ENCODE measurements around the gene RGS2.

RGS2 gene

GRCh38 chr1:192835116-192835515 is 26.3 kb downstream of the RGS2 start:
- Histone ChIP-seq H3K79me1 (ENCODE audit: low read length) (no peaks in the 10 kb centered on the region), H3K23ac (ENCODE audit: low read length) (no peak overlapping the region), H3K56ac (ENCODE audit: low read length) (no peak overlapping the region), H3K4me2 (ENCODE audit: low read length) (no peak overlapping the region), H4K8ac (ENCODE audit: low read depth, low read length) (peak overlapping the region; percentile 56), H3K9ac (ENCODE audit: low read length) (no peak overlapping the region), H3K36me3 (ENCODE audit: control insufficient read depth, insufficient read depth, low read length) (no peaks in the 10 kb centered on the region), H3K4me3 (ENCODE audit: low read length) (no peak overlapping the region), H3K4me1 (ENCODE audit: control insufficient read depth, low read depth, low read length) (no peaks in the 10 kb centered on the region), H2BK15ac (replicated peaks; ENCODE audit: low read depth) (no peak overlapping the region), H3K79me2 (ENCODE audit: control insufficient read depth, insufficient read depth, low read length) (no peaks in the 10 kb centered on the region), H2BK120ac (ENCODE audit: low read depth, low read length) (no peak overlapping the region), H3K27ac (ENCODE audit: low read depth, low read length) (no peak overlapping the region), H2AK5ac (ENCODE audit: low read length) (no peak overlapping the region), H4K5ac (ENCODE audit: low read length) (no peak overlapping the region), H3K27me3 (ENCODE audit: insufficient read depth, low read length, poor library complexity) (no peaks in the 10 kb centered on the region), H3K4ac (ENCODE audit: low read depth, low read length) (no peak overlapping the region), H2BK5ac (ENCODE audit: low read length) (no peak overlapping the region), H3K18ac (ENCODE audit: low read length) (no peak overlapping the region)
- no peak for DNase-seq
- WGBS (ENCODE audit: extremely low coverage, insufficient coverage, low lambda C conversion rate): no CpG with 5 or more reads among the region's 3 CpGs

DNA sequence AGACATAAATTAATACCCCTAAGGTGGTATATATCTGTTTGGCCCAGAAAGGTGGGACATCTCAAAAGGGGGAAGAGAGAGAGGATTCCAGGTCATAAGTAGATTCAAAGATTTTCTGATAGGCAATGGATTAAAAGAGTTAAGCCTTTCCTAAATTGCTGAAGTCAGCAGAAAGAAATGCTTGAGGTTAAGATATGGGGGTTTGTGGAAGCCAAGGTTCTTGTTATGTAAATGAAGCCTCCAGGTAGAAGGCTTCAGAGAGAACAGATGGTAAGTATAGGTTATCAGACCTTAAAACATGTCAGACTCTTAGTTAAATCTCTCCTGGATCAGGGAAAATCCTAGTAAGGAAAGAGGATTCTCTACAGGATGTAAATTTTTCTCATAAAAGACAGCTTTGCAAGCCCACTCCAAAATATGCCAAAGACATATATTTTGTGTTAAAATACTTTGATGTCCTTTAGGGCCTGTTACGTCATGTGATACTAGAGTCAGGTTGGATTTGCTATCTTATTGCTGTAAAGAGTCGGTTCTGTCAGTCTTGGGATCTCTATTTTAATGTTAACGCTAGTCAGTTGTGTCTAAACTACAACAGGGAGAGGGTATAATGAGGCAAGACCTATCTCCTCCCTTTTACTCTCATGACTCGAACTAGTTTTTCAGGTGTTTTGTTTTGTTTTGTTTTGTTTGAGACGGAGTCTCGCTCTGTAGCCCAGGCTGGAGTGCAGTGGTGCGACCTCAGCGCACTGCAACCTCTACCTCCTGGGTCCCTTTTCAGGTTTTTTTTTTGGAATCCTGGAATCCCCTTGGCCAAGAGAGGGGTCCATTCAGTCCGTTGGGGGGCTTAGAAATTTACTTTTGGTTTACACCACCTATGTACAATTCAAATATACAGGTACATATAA is 30.6 kb downstream of the RGS2 start:
- Histone ChIP-seq H3K4me1 (ENCODE audit: control insufficient read depth, low read depth, low read length) (no peaks in the 10 kb centered on the region), H2AK5ac (ENCODE audit: low read length) (no peak overlapping the region), H3K4me3 (ENCODE audit: low read length) (no peak overlapping the region), H3K79me2 (ENCODE audit: control insufficient read depth, insufficient read depth, low read length) (no peaks in the 10 kb centered on the region), H3K79me1 (ENCODE audit: low read length) (no peaks in the 10 kb centered on the region), H3K56ac (ENCODE audit: low read length) (no peak overlapping the region), H3K4ac (ENCODE audit: low read depth, low read length) (no peak overlapping the region), H4K8ac (ENCODE audit: low read depth, low read length) (no peak overlapping the region), H2BK15ac (replicated peaks; ENCODE audit: low read depth) (no peak overlapping the region), H3K27me3 (ENCODE audit: insufficient read depth, low read length, poor library complexity) (no peaks in the 10 kb centered on the region), H2BK5ac (ENCODE audit: low read length) (no peak overlapping the region), H2BK120ac (ENCODE audit: low read depth, low read length) (no peak overlapping the region), H3K27ac (ENCODE audit: low read depth, low read length) (no peak overlapping the region), H3K4me2 (ENCODE audit: low read length) (no peak overlapping the region), H3K9ac (ENCODE audit: low read length) (no peak overlapping the region), H3K23ac (ENCODE audit: low read length) (no peak overlapping the region), H3K36me3 (ENCODE audit: control insufficient read depth, insufficient read depth, low read length) (no peaks in the 10 kb centered on the region), H4K5ac (ENCODE audit: low read length) (no peak overlapping the region), H3K18ac (ENCODE audit: low read length) (no peak overlapping the region)
- DNase-seq: peak; percentile 27
- no CpG with 5 or more reads among the region's 9 CpGs for WGBS (ENCODE audit: extremely low coverage, insufficient coverage, low lambda C conversion rate)

- Histone ChIP-seq H3K79me1 (ENCODE audit: low read length) (no peaks in the 10 kb centered on the region), H4K5ac (ENCODE audit: low read length) (no peak overlapping the region), H3K9ac (ENCODE audit: low read length) (no peak overlapping the region), H3K56ac (ENCODE audit: low read length) (no peak overlapping the region), H3K27ac (ENCODE audit: low read depth, low read length) (no peak overlapping the region), H4K8ac (ENCODE audit: low read depth, low read length) (no peak overlapping the region), H3K23ac (ENCODE audit: low read length) (no peak overlapping the region), H2AK5ac (ENCODE audit: low read length) (no peak overlapping the region), H3K4me3 (ENCODE audit: low read length) (no peak overlapping the region), H3K27me3 (ENCODE audit: insufficient read depth, low read length, poor library complexity) (no peaks in the 10 kb centered on the region), H2BK15ac (replicated peaks; ENCODE audit: low read depth) (no peak overlapping the region), H3K18ac (ENCODE audit: low read length) (no peak overlapping the region), H3K4ac (ENCODE audit: low read depth, low read length) (no peak overlapping the region), H3K4me2 (ENCODE audit: low read length) (no peak overlapping the region), H2BK5ac (ENCODE audit: low read length) (no peak overlapping the region), H3K79me2 (ENCODE audit: control insufficient read depth, insufficient read depth, low read length) (no peaks in the 10 kb centered on the region), H3K36me3 (ENCODE audit: control insufficient read depth, insufficient read depth, low read length) (no peaks in the 10 kb centered on the region), H3K4me1 (ENCODE audit: control insufficient read depth, low read depth, low read length) (peaks cover 3% of the 10 kb centered on the region), H2BK120ac (ENCODE audit: low read depth, low read length) (no peak overlapping the region)
- DNase-seq: no peak
- no CpG with 5 or more reads among the region's 1 CpG for WGBS (ENCODE audit: extremely low coverage, insufficient coverage, low lambda C conversion rate)
These were observed 35.5 kb downstream of the RGS2 start for GRCh38 chr1:192844360-192844759.

- Histone ChIP-seq H2AK5ac (ENCODE audit: low read length) (no peak overlapping the region), H3K27ac (ENCODE audit: low read depth, low read length) (no peak overlapping the region), H3K4me1 (ENCODE audit: control insufficient read depth, low read depth, low read length) (peaks cover 3% of the 10 kb centered on the region), H3K23ac (ENCODE audit: low read length) (no peak overlapping the region), H4K8ac (ENCODE audit: low read depth, low read length) (no peak overlapping the region), H3K79me1 (ENCODE audit: low read length) (no peaks in the 10 kb centered on the region), H2BK5ac (ENCODE audit: low read length) (no peak overlapping the region), H3K9ac (ENCODE audit: low read length) (no peak overlapping the region), H3K27me3 (ENCODE audit: insufficient read depth, low read length, poor library complexity) (no peaks in the 10 kb centered on the region), H3K56ac (ENCODE audit: low read length) (no peak overlapping the region), H2BK120ac (ENCODE audit: low read depth, low read length) (no peak overlapping the region), H3K4ac (ENCODE audit: low read depth, low read length) (no peak overlapping the region), H3K4me2 (ENCODE audit: low read length) (no peak overlapping the region), H4K5ac (ENCODE audit: low read length) (no peak overlapping the region), H2BK15ac (replicated peaks; ENCODE audit: low read depth) (no peak overlapping the region), H3K4me3 (ENCODE audit: low read length) (no peak overlapping the region), H3K36me3 (ENCODE audit: control insufficient read depth, insufficient read depth, low read length) (no peaks in the 10 kb centered on the region), H3K18ac (ENCODE audit: low read length) (no peak overlapping the region), H3K79me2 (ENCODE audit: control insufficient read depth, insufficient read depth, low read length) (no peaks in the 10 kb centered on the region)
- WGBS (ENCODE audit: extremely low coverage, insufficient coverage, low lambda C conversion rate): no CpG with 5 or more reads among the region's 2 CpGs
- DNase-seq: peak; percentile 37
These were observed 38.1 kb downstream of the RGS2 start for GRCh38 chr1:192846950-192847349.

DNA sequence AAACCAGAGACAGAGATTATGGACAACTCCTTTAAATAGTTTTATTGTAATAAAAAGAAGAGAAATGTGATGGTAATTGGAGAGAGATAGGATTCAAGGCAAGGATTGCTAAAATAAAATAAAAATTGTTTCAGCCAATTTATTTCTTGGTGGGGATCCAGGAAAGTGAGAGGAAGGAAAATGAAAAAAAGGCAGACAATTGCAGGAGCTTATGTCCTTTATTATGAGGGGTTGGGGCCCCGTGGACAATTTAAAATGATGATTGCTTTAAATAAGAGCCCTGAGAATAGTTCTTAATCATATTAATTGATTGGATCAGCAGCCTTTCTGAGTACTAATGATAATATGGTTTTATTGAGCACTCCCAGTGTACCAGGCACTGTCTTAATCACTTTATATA is 40.2 kb downstream of the RGS2 start:
- no peak overlapping the region for H4K8ac ChIP-seq (ENCODE audit: low read depth, low read length)
- H3K4me2 ChIP-seq (ENCODE audit: low read length): no peak overlapping the region
- no peak overlapping the region for H3K9ac ChIP-seq (ENCODE audit: low read length)
- H3K79me1 ChIP-seq (ENCODE audit: low read length): no peaks in the 10 kb centered on the region
- H3K4me1 ChIP-seq (ENCODE audit: control insufficient read depth, low read depth, low read length): peaks cover 3% of the 10 kb centered on the region
- H2AK5ac ChIP-seq (ENCODE audit: low read length): no peak overlapping the region
- no peak overlapping the region for H2BK5ac ChIP-seq (ENCODE audit: low read length)
- no peak overlapping the region for H4K5ac ChIP-seq (ENCODE audit: low read length)
- no peak overlapping the region for H3K4ac ChIP-seq (ENCODE audit: low read depth, low read length)
- H3K79me2 ChIP-seq (ENCODE audit: control insufficient read depth, insufficient read depth, low read length): no peaks in the 10 kb centered on the region
- H3K23ac ChIP-seq (ENCODE audit: low read length): no peak overlapping the region
- H3K27me3 ChIP-seq (ENCODE audit: insufficient read depth, low read length, poor library complexity): no peaks in the 10 kb centered on the region
- WGBS (ENCODE audit: extremely low coverage, insufficient coverage, low lambda C conversion rate): no CpG with 5 or more reads among the region's 1 CpG
- H2BK15ac ChIP-seq (replicated peaks; ENCODE audit: low read depth): no peak overlapping the region
- no peak overlapping the region for H3K56ac ChIP-seq (ENCODE audit: low read length)
- DNase-seq: no peak
- no peaks in the 10 kb centered on the region for H3K36me3 ChIP-seq (ENCODE audit: control insufficient read depth, insufficient read depth, low read length)
- no peak overlapping the region for H2BK120ac ChIP-seq (ENCODE audit: low read depth, low read length)
- H3K18ac ChIP-seq (ENCODE audit: low read length): no peak overlapping the region
- no peak overlapping the region for H3K27ac ChIP-seq (ENCODE audit: low read depth, low read length)
- H3K4me3 ChIP-seq (ENCODE audit: low read length): no peak overlapping the region

DNA sequence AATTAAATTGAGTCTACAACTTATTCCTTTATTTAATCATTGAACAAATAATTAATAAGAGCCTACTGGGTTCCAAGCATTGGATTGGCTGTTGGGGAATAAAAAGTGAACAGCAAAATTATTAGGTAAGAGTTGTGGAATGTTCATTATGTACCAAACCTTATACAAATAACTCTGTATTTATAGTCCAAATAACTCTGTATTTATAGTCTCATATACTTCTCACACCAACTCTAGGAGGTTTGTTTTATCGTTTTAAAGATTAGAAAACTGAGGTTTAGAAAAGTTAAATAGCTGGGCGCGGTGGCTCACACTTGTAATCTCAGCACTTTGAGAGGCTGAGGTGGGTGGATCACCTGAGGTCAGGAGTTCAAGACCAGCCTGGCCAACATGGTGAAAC is 40.6 kb downstream of the RGS2 start:
- no peak for DNase-seq
- Histone ChIP-seq H3K27me3 (ENCODE audit: insufficient read depth, low read length, poor library complexity) (no peaks in the 10 kb centered on the region), H4K5ac (ENCODE audit: low read length) (no peak overlapping the region), H3K4me3 (ENCODE audit: low read length) (no peak overlapping the region), H2BK5ac (ENCODE audit: low read length) (no peak overlapping the region), H3K56ac (ENCODE audit: low read length) (no peak overlapping the region), H3K23ac (ENCODE audit: low read length) (no peak overlapping the region), H3K79me2 (ENCODE audit: control insufficient read depth, insufficient read depth, low read length) (no peaks in the 10 kb centered on the region), H2BK120ac (ENCODE audit: low read depth, low read length) (no peak overlapping the region), H3K36me3 (ENCODE audit: control insufficient read depth, insufficient read depth, low read length) (no peaks in the 10 kb centered on the region), H3K18ac (ENCODE audit: low read length) (no peak overlapping the region), H3K79me1 (ENCODE audit: low read length) (no peaks in the 10 kb centered on the region), H2AK5ac (ENCODE audit: low read length) (no peak overlapping the region), H3K4ac (ENCODE audit: low read depth, low read length) (no peak overlapping the region), H2BK15ac (replicated peaks; ENCODE audit: low read depth) (no peak overlapping the region), H3K9ac (ENCODE audit: low read length) (no peak overlapping the region), H3K27ac (ENCODE audit: low read depth, low read length) (no peak overlapping the region), H3K4me2 (ENCODE audit: low read length) (no peak overlapping the region), H3K4me1 (ENCODE audit: control insufficient read depth, low read depth, low read length) (peaks cover 3% of the 10 kb centered on the region), H4K8ac (ENCODE audit: low read depth, low read length) (no peak overlapping the region)
- WGBS (ENCODE audit: extremely low coverage, insufficient coverage, low lambda C conversion rate): no CpG with 5 or more reads among the region's 3 CpGs
